GM12878 (cell line): ENCODE data around the gene CMC1. TPM values are rescaled to one million over a fixed set of nuclear protein-coding genes. Genes with fewer than 3 reads are reported as not detected.

Experiments
- ATAC-seq: fragments of 200-7000 bp; cut with Tn5 transposase; 3 replicates; pipeline ENCODE4 v1.9.1; 2020; ENCODE audit warnings: mild to moderate bottlenecking, moderate library complexity
- BruUV-seq: library from RNA; stranded (reverse); fragments of 400-500 nt; replicated peaks from 2 replicates; lab custom pipeline; 2021; lab: Mats Ljungman, UMichigan
- CTCF ChIA-PET: fragments of 300-600 bp; sonication (Branson Sonifier 250); formaldehyde crosslinking; extraction: SDS; loops from one replicate; lab custom pipeline; 2021; ENCODE audit warnings: inconsistent platforms; lab: Yijun Ruan, JAX
- POLR2A ChIA-PET: fragments of 350-600 bp; formaldehyde crosslinking; extraction: SDS; loops from one replicate; lab custom pipeline; 2021; ENCODE audit warnings: inconsistent platforms; lab: Charles Lee
- RAD21 ChIA-PET: fragments of 300-600 bp; sonication (Branson Sonifier 250); formaldehyde crosslinking; loops from one replicate; lab custom pipeline; 2023; ENCODE audit warnings: antibody characterized with exemption; ENCODE audit not compliant: unreplicated experiment; lab: Charles Lee
- SMC1A ChIA-PET: fragments of 300-600 bp; sonication (Branson Sonifier 250); formaldehyde crosslinking; loops from one replicate; lab custom pipeline; 2023; ENCODE audit not compliant: unreplicated experiment, uncharacterized antibody; lab: Charles Lee
- DNase-seq: peaks from one replicate; pipeline ENCODE4 v3.0.0-alpha.2; 2011; ENCODE audit warnings: low read depth, low spot score
- FAIRE-seq: peaks from 3 replicates; lab custom pipeline; 2011; peaks lifted over from hg19 to GRCh38; lab: Jason Lieb, UNC
- H2AFZ ChIP-seq: 2 replicates; pipeline ENCODE4 v1.6.0; 2011; ENCODE audit warnings: low read depth, low read length, control low read depth; ENCODE audit not compliant: control insufficient read depth
- H3K27ac ChIP-seq: 2 replicates; pipeline ENCODE4 v1.5.1; 2011; ENCODE audit warnings: control low read depth; ENCODE audit not compliant: control insufficient read depth, insufficient read depth
- H3K27me3 ChIP-seq, 2 experiments: replicated peaks in 1 of 2; 2 replicates each; pipeline versions ENCODE4 v1.6.0 to v1.6.1; 2011; ENCODE audit warnings: low read length in 1 of 2; ENCODE audit not compliant: control insufficient read depth in 2 of 2, insufficient read depth in 2 of 2
- H3K36me3 ChIP-seq, 2 experiments: 2 replicates each; pipeline ENCODE4 v1.5.1; 2011; ENCODE audit warnings: low read length in 1 of 2; ENCODE audit not compliant: control insufficient read depth in 2 of 2, insufficient read depth in 2 of 2
- H3K4me1 ChIP-seq: 2 replicates; pipeline ENCODE4 v1.6.1; 2011; ENCODE audit warnings: mild to moderate bottlenecking, low read length, moderate library complexity, mixed read lengths; ENCODE audit not compliant: control insufficient read depth, insufficient read depth
- H3K4me2 ChIP-seq: 2 replicates; pipeline ENCODE4 v1.6.0; 2011; ENCODE audit warnings: control low read depth; ENCODE audit not compliant: control insufficient read depth, insufficient read depth
- H3K4me3 ChIP-seq: fragments of 200-600 bp; sonication (generic); 2 replicates; pipeline ENCODE4 v1.5.1; 2016
- H3K79me2 ChIP-seq: 2 replicates; pipeline ENCODE4 v1.6.0; 2011; ENCODE audit warnings: low read length; ENCODE audit not compliant: control insufficient read depth, insufficient read depth
- H3K9ac ChIP-seq: 2 replicates; pipeline ENCODE4 v1.8.0; 2011; ENCODE audit warnings: low read length, control low read depth, mixed read lengths; ENCODE audit not compliant: control insufficient read depth, insufficient read depth
- H3K9me3 ChIP-seq: replicated peaks from 3 replicates; pipeline ENCODE4 v1.5.1; 2011; ENCODE audit warnings: mild to moderate bottlenecking, low read length; ENCODE audit not compliant: control insufficient read depth, insufficient read depth
- H4K20me1 ChIP-seq: 2 replicates; pipeline ENCODE4 v1.6.0; 2011; ENCODE audit not compliant: control insufficient read depth, insufficient read depth
- BCLAF1 ChIP-seq: fragments of 450-650 bp; IDR thresholded peaks from 2 replicates; pipeline ENCODE4 v1.6.1; 2017; ENCODE audit warnings: antibody characterized with exemption, mild to moderate bottlenecking, moderate library complexity
- DPF2 ChIP-seq: fragments of 450-650 bp; IDR thresholded peaks from 2 replicates; pipeline ENCODE4 v1.6.1; 2017; ENCODE audit warnings: mild to moderate bottlenecking
- GABPA ChIP-seq: IDR thresholded peaks from 2 replicates; pipeline ENCODE4 v1.6.1; 2014; ENCODE audit warnings: antibody characterized with exemption, low read depth, mild to moderate bottlenecking, inconsistent platforms
- GATAD2B ChIP-seq: fragments of 450-650 bp; conservative IDR thresholded peaks from 2 replicates; pipeline ENCODE4 v1.6.1; 2017; ENCODE audit warnings: low read depth, mild to moderate bottlenecking, moderate library complexity
- IKZF1 ChIP-seq: fragments of 450-650 bp; conservative IDR thresholded peaks from 2 replicates; pipeline ENCODE4 v1.6.1; 2017; ENCODE audit warnings: antibody characterized with exemption, mild to moderate bottlenecking
- IKZF2 ChIP-seq, 2 experiments: fragments of 450-650 bp; IDR thresholded peaks; 2 replicates each; pipeline ENCODE4 v1.6.1; 2017; ENCODE audit warnings: mild to moderate bottlenecking in 2 of 2, moderate library complexity in 2 of 2
- IRF5 ChIP-seq: fragments of 450-650 bp; IDR thresholded peaks from 2 replicates; pipeline ENCODE4 v1.6.1; 2017; ENCODE audit warnings: borderline replicate concordance
- NBN ChIP-seq: fragments of 450-650 bp; IDR thresholded peaks from 2 replicates; pipeline ENCODE4 v1.6.1; 2016
- NR2F1 ChIP-seq: fragments of 450-650 bp; conservative IDR thresholded peaks from 2 replicates; pipeline ENCODE4 v1.6.1; 2017; ENCODE audit warnings: mild to moderate bottlenecking
- RELB ChIP-seq: fragments of 450-650 bp; IDR thresholded peaks from 2 replicates; pipeline ENCODE4 v1.6.1; 2017; ENCODE audit warnings: low read depth, mild to moderate bottlenecking, moderate library complexity
- ZNF217 ChIP-seq: fragments of 450-650 bp; IDR thresholded peaks from 2 replicates; pipeline ENCODE4 v1.6.1; 2017; ENCODE audit warnings: antibody characterized with exemption, mild to moderate bottlenecking
- ZNF24 ChIP-seq: fragments of 450-650 bp; IDR thresholded peaks from 2 replicates; pipeline ENCODE4 v1.6.1; 2017; ENCODE audit warnings: antibody characterized with exemption, mild to moderate bottlenecking
- in situ Hi-C: fragments of 300-500 bp; cut with MboI; formaldehyde crosslinking; loops from 9 replicates; pipeline ENCODE4 v1.14.3; 2018; ENCODE audit warnings: mixed read lengths
- intact Hi-C: fragments of 100-400 bp; cut with micrococcal nuclease; formaldehyde crosslinking; loops from one replicate; pipeline ENCODE4 v1.14.2; 2022; ENCODE audit not compliant: unreplicated experiment
- polyA plus RNA-seq, 11 experiments: library from polyadenylated mRNA; depleted of rRNA in 4 of 11; unstranded in 6 of 11; stranded (reverse) in 5 of 11; fragments of >200 nt; fragmentation: Nextera tagmentation in 4 of 11; fragmentation: Illumina TruSeq in 1 of 11; extraction: Ambion mirVana in 4 of 11; extraction: Trizol in 1 of 11; gene quantifications; 1 replicate in 1 of 11; 2 replicates in 10 of 11; pipeline versions ENCODE4 v1.2.1 to v1.2.3, GENCODE V29; 2011 to 2016; ENCODE audit warnings: inconsistent platforms in 2 of 11, missing spikeins in 2 of 11, low read depth in 1 of 11
- total RNA-seq, 4 experiments: library from RNA; depleted of rRNA in 3 of 4; stranded (reverse); fragments of >200 nt in 3 of 4; fragmentation: Illumina TruSeq in 1 of 4; extraction: Trizol in 1 of 4; gene quantifications; 2 replicates each; pipeline versions ENCODE4 v1.2.1 to v1.2.3, GENCODE V29; 2013 to 2021
- TF ChIP-seq, protein P1 (sequence below): fragments of 450-650 bp; IDR thresholded peaks from 2 replicates; pipeline ENCODE4 v1.6.1; 2018; ENCODE audit warnings: borderline replicate concordance, mild to moderate bottlenecking; ENCODE audit not compliant: partially characterized antibody

CMC1 gene
- total and polyA plus RNA-seq, 10 of the 15 experiments (the other 5 are each of a cell fraction or from before 2014, with no cell fraction given) = 12.3 to 118 (median 29.3) TPM

- peak; percentile 97 to 98 for TF ChIP-seq IKZF2 (IDR thresholded peaks at IDR 0.05)
Observed at GRCh38 chr3:28218071-28218916, 23.1 kb upstream of the CMC1 start (continued).

DNA sequence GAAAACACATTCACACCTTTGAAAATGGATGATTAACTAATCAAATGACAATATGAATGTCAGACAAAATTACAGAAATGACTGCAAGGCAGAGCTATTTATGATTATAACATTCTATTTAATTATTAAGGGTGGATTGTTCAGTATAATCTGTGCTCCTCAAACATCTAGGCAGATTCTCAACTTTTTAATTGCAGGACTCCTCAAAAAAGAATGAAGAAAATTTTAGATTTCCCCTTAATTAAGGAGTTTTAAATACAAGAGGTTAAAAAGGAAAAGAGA is 22.6 kb upstream of the CMC1 start:
- RAD21 ChIA-PET = interaction anchor here (0.7 to 3.7 kb wide), 24 partner anchors 11 to 506 kb away, joined by 3 to 70 read pairs (median 8); partner anchors contain the start of genes CMC1 and EOMES
- ATAC-seq = no peak
- POLR2A ChIA-PET = interaction anchor here (0.8 to 1.8 kb wide), 8 partner anchors 13 to 507 kb away, joined by 3 to 11 read pairs (median 3); no protein-coding TSS in a partner anchor
- TF ChIP-seq GATAD2B = 0 out of 2 replicates have a peak, but pooled peaks have one; percentile 13
- 0 out of 2 replicates have a peak, but pooled peaks have one; percentile 18 for TF ChIP-seq DPF2
- TF ChIP-seq NBN = 0 out of 2 replicates have a peak, but pooled peaks have one; percentile 8
- peak; percentile 7; the same call in 1 of the 2 replicates for TF ChIP-seq IKZF1
- TF ChIP-seq ZNF24 = peak; percentile 9
- TF ChIP-seq, protein P1, sequence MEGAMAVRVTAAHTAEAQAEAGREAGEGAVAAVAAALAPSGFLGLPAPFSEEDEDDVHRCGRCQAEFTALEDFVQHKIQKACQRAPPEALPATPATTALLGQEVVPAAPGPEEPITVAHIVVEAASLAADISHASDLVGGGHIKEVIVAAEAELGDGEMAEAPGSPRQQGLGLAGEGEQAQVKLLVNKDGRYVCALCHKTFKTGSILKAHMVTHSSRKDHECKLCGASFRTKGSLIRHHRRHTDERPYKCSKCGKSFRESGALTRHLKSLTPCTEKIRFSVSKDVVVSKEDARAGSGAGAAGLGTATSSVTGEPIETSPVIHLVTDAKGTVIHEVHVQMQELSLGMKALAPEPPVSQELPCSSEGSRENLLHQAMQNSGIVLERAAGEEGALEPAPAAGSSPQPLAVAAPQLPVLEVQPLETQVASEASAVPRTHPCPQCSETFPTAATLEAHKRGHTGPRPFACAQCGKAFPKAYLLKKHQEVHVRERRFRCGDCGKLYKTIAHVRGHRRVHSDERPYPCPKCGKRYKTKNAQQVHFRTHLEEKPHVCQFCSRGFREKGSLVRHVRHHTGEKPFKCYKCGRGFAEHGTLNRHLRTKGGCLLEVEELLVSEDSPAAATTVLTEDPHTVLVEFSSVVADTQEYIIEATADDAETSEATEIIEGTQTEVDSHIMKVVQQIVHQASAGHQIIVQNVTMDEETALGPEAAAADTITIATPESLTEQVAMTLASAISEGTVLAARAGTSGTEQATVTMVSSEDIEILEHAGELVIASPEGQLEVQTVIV = no peak
- no peak for TF ChIP-seq IRF5
- TF ChIP-seq RELB = 0 out of 2 replicates have a peak, but pooled peaks have one; percentile 64
- TF ChIP-seq NR2F1 = peak; percentile 30; the same call in 1 of the 2 replicates
- TF ChIP-seq GABPA = no peak
- 0 out of 2 replicates have a peak, but pooled peaks have one; percentile 6 for TF ChIP-seq ZNF217
- no peak for TF ChIP-seq BCLAF1

More for the DNA sequence above, 22.6 kb upstream of the CMC1 start:
- Histone ChIP-seq H3K9me3 (peaks cover 2% of the 10 kb centered on the region; the same call in 2 of the 3 replicates), H3K4me3 (no peak overlapping the region), H2AFZ (no peak overlapping the region), H3K27me3 (no peaks in the 10 kb centered on the region), H3K4me1 (no peaks in the 10 kb centered on the region), H3K4me2 (no peak overlapping the region), H3K9ac (no peak overlapping the region), H3K27ac (no peak overlapping the region), H3K36me3 (no peaks in the 10 kb centered on the region), H4K20me1 (no peaks in the 10 kb centered on the region), H3K79me2 (no peaks in the 10 kb centered on the region)
- ChIA-PET CTCF (interaction anchor here (0.8 to 2.5 kb wide), 8 partner anchors 26 to 505 kb away, joined by 3 to 10 read pairs (median 4); no protein-coding TSS in a partner anchor), SMC1A (interaction anchor here (0.6 to 3.9 kb wide), 27 partner anchors 8 to 506 kb away, joined by 3 to 62 read pairs (median 9); partner anchors contain the start of gene CMC1)
- DNase-seq (no peak), FAIRE-seq (no peak)
- in situ Hi-C loops = no loop called here
- intact Hi-C loops = loop anchor here (1.0 to 5.0 kb wide), 2 partner anchors 82 to 182 kb away; no protein-coding TSS in a partner anchor
- BruUV-seq = no TSS peak
